K562 (cell line): ENCODE data around the gene BPHL. TPM values are rescaled to one million over a fixed set of nuclear protein-coding genes. Genes with fewer than 3 reads are reported as not detected.

Source experiments
- ARID1B ChIP-seq: fragments of 450-650 bp; IDR thresholded peaks from 2 replicates; pipeline ENCODE4 v1.6.1; 2016; ENCODE audit warnings: antibody characterized with exemption, mild to moderate bottlenecking, inconsistent platforms
- ATF3 ChIP-seq, 2 experiments: fragments of 450-650 bp in 1 of 2; sonication (generic) in 1 of 2; formaldehyde crosslinking in 1 of 2; IDR thresholded peaks in 1 of 2; conservative IDR thresholded peaks in 1 of 2; 2 replicates each; pipeline versions ENCODE4 v1.6.1 to v1.8.1; 2016 to 2023; ENCODE audit warnings: mild to moderate bottlenecking in 2 of 2, moderate library complexity in 2 of 2, inconsistent platforms in 1 of 2, missing genetic modification reagents in 1 of 2
- BCOR ChIP-seq: fragments of 450-650 bp; IDR thresholded peaks from 2 replicates; pipeline ENCODE4 v1.6.1; 2016
- CBFA2T3 ChIP-seq: fragments of 450-650 bp; IDR thresholded peaks from 2 replicates; pipeline ENCODE4 v1.6.1; 2017
- ETV6 ChIP-seq, 3 experiments: fragments of 150-350 bp in 1 of 3; sonication (generic) in 1 of 3; formaldehyde crosslinking in 1 of 3; IDR thresholded peaks; 2 replicates each; pipeline versions ENCODE4 v1.6.1 to v1.8.0; 2014 to 2022; ENCODE audit warnings: borderline replicate concordance in 2 of 3, low read depth in 2 of 3, antibody characterized with exemption in 1 of 3, low read length in 1 of 3, mild to moderate bottlenecking in 1 of 3, missing genetic modification reagents in 1 of 3
- GTF2A2 ChIP-seq: IDR thresholded peaks from 2 replicates; pipeline ENCODE4 v1.6.1; 2016; ENCODE audit warnings: mild to moderate bottlenecking, missing genetic modification characterization, missing compliant biosample characterization
- KAT2B ChIP-seq: IDR thresholded peaks from one replicate; pipeline ENCODE4 v1.6.1; 2012; ENCODE audit warnings: low read depth, mild to moderate bottlenecking, control low read depth, inconsistent platforms, low read length, moderate library complexity
- MAFF ChIP-seq: IDR thresholded peaks from 2 replicates; pipeline ENCODE4 v1.6.1; 2012; ENCODE audit warnings: low read length, improper control_type of control experiment
- NCOA1 ChIP-seq: fragments of 450-650 bp; IDR thresholded peaks from 2 replicates; pipeline ENCODE4 v1.6.1; 2016; ENCODE audit warnings: low read depth
- PHTF2 ChIP-seq: fragments of 250-450 bp; sonication (Bioruptor Pico); IDR thresholded peaks from 2 replicates; pipeline ENCODE4 v1.5.0; 2021; ENCODE audit warnings: mild to moderate bottlenecking
- SNAPC5 ChIP-seq: fragments of 250-450 bp; sonication (Bioruptor Pico); IDR thresholded peaks from 2 replicates; pipeline ENCODE4 v1.8.0; 2021; ENCODE audit warnings: moderate library complexity, mild to moderate bottlenecking, inconsistent platforms
- STAG1 ChIP-seq: sonication (generic); formaldehyde crosslinking; IDR thresholded peaks from 2 replicates; pipeline ENCODE4 v1.5.0; 2020; ENCODE audit warnings: missing genetic modification reagents, borderline replicate concordance
- TRIM28 ChIP-seq: fragments of 450-650 bp; IDR thresholded peaks from 2 replicates; pipeline ENCODE4 v1.6.1; 2017
- TSC22D4 ChIP-seq: fragments of 450-650 bp; IDR thresholded peaks from 2 replicates; pipeline ENCODE4 v1.6.1; 2016; ENCODE audit warnings: missing genetic modification characterization, missing biosample characterization, control low read depth
- ZBTB11 ChIP-seq, 3 experiments: fragments of 200-800 bp in 1 of 3; fragments of 250-450 bp in 1 of 3; fragments of 450-650 bp in 1 of 3; sonication (Bioruptor Pico) in 1 of 3; sonication (Bioruptor generic) in 1 of 3; formaldehyde crosslinking in 1 of 3; IDR thresholded peaks; 2 replicates each; pipeline versions ENCODE4 v1.6.1 to v1.8.0; 2016 to 2022; ENCODE audit warnings: mild to moderate bottlenecking in 2 of 3, missing genetic modification characterization in 2 of 3, missing compliant biosample characterization in 1 of 3, moderate library complexity in 1 of 3
- ZC3H8 ChIP-seq: fragments of 450-650 bp; IDR thresholded peaks from 2 replicates; pipeline ENCODE4 v1.6.1; 2017
- ZFP30 ChIP-seq: fragments of 250-450 bp; sonication (Bioruptor Pico); IDR thresholded peaks from 2 replicates; pipeline ENCODE4 v1.8.0; 2022; ENCODE audit warnings: moderate library complexity, mild to moderate bottlenecking, inconsistent platforms, borderline replicate concordance
- ZNF282 ChIP-seq: sonication (generic); formaldehyde crosslinking; IDR thresholded peaks from 2 replicates; pipeline ENCODE4 v1.8.1; 2023; ENCODE audit warnings: missing genetic modification reagents
- ZNF41 ChIP-seq: fragments of 250-450 bp; sonication (Bioruptor Pico); conservative IDR thresholded peaks from 2 replicates; pipeline ENCODE4 v1.4.0; 2020; ENCODE audit warnings: mild to moderate bottlenecking
- ZNF436 ChIP-seq: fragments of 250-450, 450-650 bp; sonication (Bioruptor Pico); formaldehyde crosslinking; IDR thresholded peaks from 2 replicates; pipeline ENCODE4 v1.7.0; 2020; ENCODE audit warnings: mild to moderate bottlenecking
- ZNF696 ChIP-seq: fragments of 250-450 bp; sonication (Bioruptor Pico); conservative IDR thresholded peaks from 2 replicates; pipeline ENCODE4 v1.4.0; 2020; ENCODE audit warnings: mild to moderate bottlenecking, moderate library complexity
- ZSCAN29 ChIP-seq: fragments of 450-650 bp; IDR thresholded peaks from 2 replicates; pipeline ENCODE4 v1.6.1; 2017
- polyA plus RNA-seq, 8 experiments: library from polyadenylated mRNA; depleted of rRNA in 4 of 8; stranded (reverse) in 5 of 8; unstranded in 3 of 8; fragments of >200 nt; fragmentation: Nextera tagmentation in 2 of 8; fragmentation: Illumina TruSeq in 1 of 8; extraction: Ambion mirVana in 2 of 8; extraction: Trizol in 1 of 8; gene quantifications; 2 replicates each; pipeline versions ENCODE4 v1.2.1 to v1.2.3, GENCODE V29; 2011 to 2014; ENCODE audit warnings: inconsistent platforms in 1 of 8, missing spikeins in 1 of 8
- total RNA-seq, 7 experiments: library from RNA; depleted of rRNA in 6 of 7; stranded (reverse); fragments of >200 nt in 6 of 7; fragmentation: Illumina TruSeq in 2 of 7; extraction: Trizol in 2 of 7; gene quantifications; 2 replicates each; pipeline versions ENCODE4 v1.2.1 to v1.2.3, GENCODE V29; 2011 to 2021; ENCODE audit warnings: low replicate concordance in 1 of 7
- TF ChIP-seq, protein P1 (sequence below), 2 experiments: fragments of 450-650 bp; IDR thresholded peaks; 2 replicates each; pipeline ENCODE4 v1.6.1; 2016

The BPHL gene
- total and polyA plus RNA-seq, 9 of the 15 experiments (the other 6 are each of a cell fraction or from before 2014, with no cell fraction given), result 3.5 to 17.4 (median 8.2) TPM

- peak; percentile 31; the same call in 1 of the 2 replicates for TF ChIP-seq MAFF
- peak; percentile 88 for TF ChIP-seq ARID1B
- no peak for TF ChIP-seq TSC22D4
- TF ChIP-seq ZNF696 (CRISPR knock-in tag), result no peak
- TF ChIP-seq SNAPC5 (CRISPR knock-in tag), result no peak
- no peak for TF ChIP-seq GTF2A2
- no peak for TF ChIP-seq ZBTB11 (CRISPR knock-in tag; IDR thresholded peaks at IDR 0.05)
- TF ChIP-seq, protein P1, sequence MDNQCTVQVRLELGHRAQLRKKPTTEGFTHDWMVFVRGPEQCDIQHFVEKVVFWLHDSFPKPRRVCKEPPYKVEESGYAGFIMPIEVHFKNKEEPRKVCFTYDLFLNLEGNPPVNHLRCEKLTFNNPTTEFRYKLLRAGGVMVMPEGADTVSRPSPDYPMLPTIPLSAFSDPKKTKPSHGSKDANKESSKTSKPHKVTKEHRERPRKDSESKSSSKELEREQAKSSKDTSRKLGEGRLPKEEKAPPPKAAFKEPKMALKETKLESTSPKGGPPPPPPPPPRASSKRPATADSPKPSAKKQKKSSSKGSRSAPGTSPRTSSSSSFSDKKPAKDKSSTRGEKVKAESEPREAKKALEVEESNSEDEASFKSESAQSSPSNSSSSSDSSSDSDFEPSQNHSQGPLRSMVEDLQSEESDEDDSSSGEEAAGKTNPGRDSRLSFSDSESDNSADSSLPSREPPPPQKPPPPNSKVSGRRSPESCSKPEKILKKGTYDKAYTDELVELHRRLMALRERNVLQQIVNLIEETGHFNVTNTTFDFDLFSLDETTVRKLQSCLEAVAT (IDR thresholded peaks at IDR 0.05), result no peak
- TF ChIP-seq ATF3 (IDR thresholded peaks at IDR 0.05), result peak; percentile 97
- peak; percentile 96 for TF ChIP-seq ATF3 (CRISPR knock-in tag; conservative IDR thresholded peaks at IDR 0.05)
- peak; percentile 57 for TF ChIP-seq CBFA2T3
- no peak for TF ChIP-seq KAT2B
- TF ChIP-seq TRIM28, result no peak; the same call in 1 of the 2 replicates
- TF ChIP-seq ZFP30 (CRISPR knock-in tag), result no peak
- TF ChIP-seq ZNF436 (CRISPR knock-in tag), result no peak
- TF ChIP-seq ZC3H8, result no peak
- no peak for TF ChIP-seq ZNF282 (CRISPR knock-in tag)
- TF ChIP-seq ETV6 (IDR thresholded peaks at IDR 0.05; ENCODE audit: borderline replicate concordance in 1 of 2, low read depth in 2 of 2, low read length in 1 of 2), result peak in 1 of 2 experiments; percentile 11; a peak in 1 of 4 replicates
- no peak for TF ChIP-seq ETV6 (CRISPR knock-in tag; IDR thresholded peaks at IDR 0.05; ENCODE audit: borderline replicate concordance)
- no peak for TF ChIP-seq ZNF41
- no peak for TF ChIP-seq NCOA1
- TF ChIP-seq STAG1, result no peak
- 0 out of 2 replicates have a peak, but pooled peaks have one; percentile 39 for TF ChIP-seq BCOR
- no peak for TF ChIP-seq PHTF2 (CRISPR knock-in tag)
- TF ChIP-seq ZSCAN29, result no peak
Measured at GRCh38 chr6:3159805-3160781, 41.6 kb downstream of the BPHL start (continued).
